NCI-H2227 (cell line): ENCODE measurements around the gene TMED10.

Source experiments
- DNase-seq: peaks from one replicate; lab custom pipeline; 2025; ENCODE audit not compliant: unreplicated experiment; lab: John Stamatoyannopoulos, UW

The TMED10 gene

DNA sequence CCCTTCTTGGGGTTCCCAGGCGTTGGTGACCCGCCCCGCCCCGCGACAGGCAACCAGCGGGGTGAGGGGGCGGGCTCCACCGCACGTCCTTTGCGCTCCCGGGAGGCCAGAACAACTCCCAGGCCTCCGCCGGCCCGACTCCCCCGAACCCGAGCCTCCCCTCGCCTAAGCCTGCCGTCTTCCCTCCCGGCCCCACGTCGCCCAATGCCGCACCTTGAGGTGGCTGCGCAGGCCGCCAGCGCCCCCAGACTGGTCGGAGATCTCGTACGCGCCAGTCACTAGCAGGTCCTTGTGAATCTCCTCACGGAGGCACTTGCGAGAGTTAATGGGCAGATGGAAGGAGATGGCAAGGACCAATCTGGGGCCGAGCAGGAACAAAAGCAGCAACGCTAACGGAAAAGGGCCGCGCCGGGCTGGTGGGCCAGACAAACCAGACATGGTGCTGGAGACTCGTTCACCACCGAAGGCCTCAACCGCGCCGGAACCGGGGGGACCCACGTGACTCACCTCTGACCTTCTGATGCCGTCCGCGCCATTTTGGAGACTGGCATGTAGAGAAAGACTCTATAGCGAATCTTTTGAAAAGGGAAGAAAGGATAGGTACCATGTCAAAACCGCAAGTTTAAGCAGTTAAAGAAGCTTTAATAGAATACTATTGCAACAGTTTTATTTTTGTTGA, at the start of gene TMED10:
TSS of gene TMED10 (minus strand) at position 471 of the 679 bp plus-strand sequence. CDS start at position 438, 33 bp downstream.
- peak; percentile 93 for DNase-seq

GRCh38 chr14:75224561-75224960, 48.1 kb upstream of the TMED10 start:
- no peak for DNase-seq

DNA sequence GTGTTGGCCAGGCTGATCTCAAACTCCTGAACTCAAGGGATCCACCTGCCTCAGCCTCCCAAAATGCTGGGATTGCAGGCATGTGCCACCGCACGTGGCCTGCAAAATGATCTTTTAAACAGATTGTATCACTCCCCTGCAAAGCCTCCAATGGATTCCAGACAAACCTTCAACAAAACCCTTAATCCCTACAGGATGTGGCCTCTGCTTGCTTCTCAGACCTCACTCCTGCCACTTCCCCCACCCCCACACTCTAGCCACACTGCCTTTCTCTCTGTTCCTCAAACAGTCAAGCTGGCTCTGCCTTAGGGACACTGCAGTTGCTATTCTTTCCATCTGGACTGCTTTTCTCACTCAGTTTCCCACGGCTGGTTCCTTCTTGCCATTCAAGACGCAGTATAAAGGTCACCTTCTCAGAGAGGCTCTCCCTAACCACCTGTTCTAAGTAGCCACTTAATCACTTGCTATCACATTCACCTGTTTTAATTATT, 47.3 kb upstream of the TMED10 start:
- DNase-seq: no peak

GRCh38 chr14:75222208-75222701, 45.8 kb upstream of the TMED10 start:
- no peak for DNase-seq

DNA sequence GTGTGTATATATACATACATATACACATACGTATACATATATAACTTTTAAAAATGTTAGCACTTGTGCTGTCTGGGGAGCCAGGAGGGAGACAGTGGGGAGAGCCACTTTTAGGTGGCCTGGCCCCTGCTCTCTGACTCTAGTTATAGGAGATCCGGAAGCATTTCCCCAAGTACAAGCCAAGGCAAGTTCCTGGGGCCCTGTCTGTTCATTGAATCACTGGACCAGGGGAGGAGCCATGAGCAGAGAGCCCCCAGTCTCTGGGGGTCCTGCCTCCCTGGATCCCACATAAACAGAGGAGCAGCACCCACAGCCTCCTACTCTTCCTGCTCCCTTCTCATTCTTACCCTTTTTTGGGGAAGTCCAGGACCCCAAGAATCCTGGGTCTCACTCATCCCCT, 45.4 kb upstream of the TMED10 start:
- DNase-seq: no peak

GRCh38 chr14:75220156-75220555, 43.7 kb upstream of the TMED10 start:
- DNase-seq: no peak

DNA sequence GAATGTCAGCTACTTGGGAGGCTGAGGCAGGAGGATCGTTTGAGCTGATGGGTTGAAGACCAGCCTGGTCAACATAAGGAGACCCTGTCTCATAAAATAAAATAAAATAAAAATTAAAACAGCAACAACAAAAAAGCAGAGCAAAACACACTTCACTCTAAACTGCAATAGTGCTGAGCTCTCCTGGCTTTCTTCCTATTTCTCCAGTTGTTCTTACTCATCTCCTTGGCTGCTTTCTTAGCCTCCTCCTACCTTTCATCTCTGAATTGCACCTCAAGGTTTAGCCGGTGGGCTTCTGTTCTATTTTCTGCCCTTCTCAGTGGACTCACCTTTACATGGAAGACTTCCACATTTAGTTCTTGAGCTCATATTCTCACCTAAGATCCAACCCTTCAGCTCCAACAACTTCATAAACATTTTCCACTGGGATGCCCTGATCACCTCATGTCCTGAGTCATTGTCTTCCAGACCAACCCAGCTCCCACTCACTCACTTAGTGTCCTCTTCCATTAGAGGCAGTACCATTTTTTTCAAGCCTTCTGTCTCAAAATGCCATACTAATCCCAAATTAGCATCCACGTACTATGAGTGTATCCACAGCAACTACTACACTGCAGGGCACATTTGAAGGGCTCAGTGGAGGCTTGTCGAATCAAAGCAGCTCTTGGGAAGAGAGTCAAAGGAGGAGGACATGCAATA, 41.2 kb upstream of the TMED10 start:
- DNase-seq: no peak

- no peak for DNase-seq
These were observed 40.1 kb upstream of the TMED10 start for GRCh38 chr14:75216427-75217006.

DNA sequence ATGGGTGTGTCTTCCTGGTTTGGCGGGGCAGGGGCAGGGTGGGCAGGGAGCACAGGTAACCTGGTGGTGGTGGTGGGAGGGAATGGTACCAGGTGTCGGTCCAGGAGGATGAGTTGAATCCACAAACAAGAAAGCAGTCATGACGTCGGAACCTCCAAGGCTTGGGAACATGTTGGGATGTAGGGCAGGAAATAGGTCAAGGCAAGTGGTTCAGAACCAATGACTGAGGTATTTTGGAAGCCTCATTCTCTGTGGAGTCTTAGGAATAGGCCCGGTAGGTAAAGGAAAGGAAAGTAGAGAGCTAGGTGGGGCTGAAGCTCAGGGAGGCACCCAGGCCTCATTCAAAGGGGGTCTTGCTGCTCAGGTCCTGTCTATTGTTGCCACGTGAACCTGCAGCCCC, 39.1 kb upstream of the TMED10 start:
- DNase-seq: no peak

DNA sequence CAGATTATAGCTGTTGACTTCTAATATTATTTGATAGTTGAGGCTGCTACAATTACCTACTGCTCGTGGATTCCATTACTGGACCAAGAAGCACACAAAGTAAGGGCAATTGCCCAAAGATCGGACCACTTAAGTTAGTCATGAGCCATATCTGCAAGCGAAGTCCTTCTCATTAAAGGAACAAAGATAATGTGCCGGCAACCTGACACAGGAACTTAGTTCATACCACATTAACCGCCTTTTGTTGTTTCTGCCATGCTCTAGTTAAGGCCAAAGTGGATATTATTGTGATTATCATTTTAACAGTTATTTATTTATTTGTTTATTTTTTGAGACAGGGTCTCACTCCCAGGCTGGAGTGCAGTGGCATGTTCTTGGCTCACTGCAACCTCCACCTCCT, 38.1 kb upstream of the TMED10 start:
- no peak for DNase-seq

DNA sequence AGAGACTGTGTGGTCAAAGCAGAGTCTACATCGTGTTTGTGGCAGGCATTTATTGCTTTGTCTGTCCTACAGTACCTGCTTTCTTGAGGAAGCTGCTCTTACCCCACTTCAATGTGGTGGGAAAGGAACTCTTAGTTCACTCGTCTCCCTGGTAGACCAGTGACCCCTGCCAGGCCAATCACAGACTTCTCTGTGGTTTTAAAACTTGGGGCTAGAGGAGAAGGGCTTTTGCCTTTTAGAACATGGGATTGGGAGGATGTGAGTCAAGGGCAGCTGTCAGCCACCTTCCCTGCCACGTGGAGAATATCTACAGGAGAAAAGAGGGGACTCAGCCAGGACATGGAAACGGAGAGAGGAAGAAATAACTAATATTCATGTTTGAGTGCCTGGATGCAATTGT, 36.8 kb upstream of the TMED10 start:
- no peak for DNase-seq

GRCh38 chr14:75208843-75209242, 32.4 kb upstream of the TMED10 start:
- DNase-seq: no peak

- no peak for DNase-seq
These were observed 29.8 kb upstream of the TMED10 start for GRCh38 chr14:75206190-75206589.

DNA sequence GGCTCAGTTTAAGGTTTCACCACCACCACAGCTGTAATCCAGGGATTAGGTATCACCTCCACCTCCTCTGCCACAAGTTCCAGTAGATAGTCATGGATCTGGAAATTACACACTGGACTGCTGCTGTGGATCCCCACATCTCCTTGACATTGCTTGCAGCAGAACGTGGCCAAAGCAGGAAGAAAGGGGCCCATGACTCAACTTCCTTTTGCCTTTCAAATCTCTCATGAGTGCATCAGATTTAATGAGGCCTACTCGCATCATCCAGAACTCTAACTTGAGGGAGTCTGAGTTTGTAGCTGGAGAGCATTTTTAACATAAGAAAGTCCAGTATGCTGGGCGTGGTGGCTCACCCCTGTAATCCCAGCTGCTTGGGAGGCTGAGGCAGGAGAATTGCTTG, 29.2 kb upstream of the TMED10 start:
- DNase-seq: no peak

DNA sequence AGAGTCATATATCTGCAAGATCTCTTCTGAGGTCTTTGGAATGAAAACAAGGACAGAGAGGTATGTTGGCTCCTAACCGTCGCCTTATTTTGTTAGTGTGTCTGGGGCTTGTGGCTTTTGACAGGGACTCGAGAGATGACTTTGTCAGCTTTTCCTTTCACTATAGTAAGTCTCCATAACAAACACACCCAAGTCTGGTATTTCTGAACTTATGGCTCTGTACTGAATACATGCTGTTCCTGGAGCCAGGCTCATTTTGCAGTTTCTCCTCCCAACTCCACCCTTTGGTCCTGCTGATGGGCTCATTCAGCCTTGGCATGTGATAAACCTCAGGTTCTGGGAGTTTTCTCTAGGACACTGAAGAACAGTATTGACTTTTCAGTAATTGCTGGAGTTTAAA, 27.7 kb upstream of the TMED10 start:
- DNase-seq: no peak

- no peak for DNase-seq
These were observed 26.2 kb upstream of the TMED10 start for GRCh38 chr14:75202657-75203056.

DNA sequence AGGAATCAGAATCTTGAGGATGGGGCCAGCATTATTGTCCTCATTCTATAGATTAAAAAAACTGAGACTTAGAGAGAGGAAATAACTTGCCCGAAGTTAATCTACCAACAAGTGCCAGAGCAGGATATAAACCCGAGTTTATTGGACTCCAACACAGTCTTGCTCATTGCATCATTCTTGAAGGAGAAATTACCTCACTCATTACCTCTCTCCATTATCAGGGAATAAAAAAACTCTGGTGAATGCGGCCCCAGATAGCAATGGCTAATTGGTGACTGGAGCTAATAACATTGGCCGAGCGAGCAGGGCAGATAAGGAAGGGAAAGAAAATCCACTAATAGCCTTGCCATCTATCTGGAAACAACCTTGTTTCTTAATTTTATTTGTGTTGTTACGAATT, 24.7 kb upstream of the TMED10 start:
- no peak for DNase-seq

GRCh38 chr14:75200451-75200850, 24.0 kb upstream of the TMED10 start:
- no peak for DNase-seq

GRCh38 chr14:75198291-75198933, 22.0 kb upstream of the TMED10 start:
- no peak for DNase-seq

DNA sequence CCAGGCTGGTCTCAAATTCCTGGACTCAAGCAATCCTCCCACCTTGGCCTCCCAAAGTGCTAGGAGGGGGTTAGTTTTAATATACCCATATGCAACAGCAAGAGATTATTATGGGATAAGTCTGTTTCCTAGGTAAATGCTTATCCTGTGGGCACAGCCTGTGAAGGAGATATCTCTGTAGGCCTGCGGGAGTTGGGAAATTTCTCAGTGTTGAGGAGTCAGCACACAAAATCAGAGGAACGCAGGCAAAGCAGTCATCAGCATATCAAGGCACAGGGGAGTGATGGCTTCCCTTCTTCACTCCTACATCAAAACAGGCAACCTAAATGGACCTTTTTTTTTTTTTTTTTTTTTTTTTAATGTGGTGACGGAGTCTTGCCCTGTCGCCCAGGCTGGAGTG, 20.9 kb upstream of the TMED10 start:
- no peak for DNase-seq

GRCh38 chr14:75196468-75196867, 20.1 kb upstream of the TMED10 start:
- DNase-seq: no peak

- DNase-seq: no peak
These were observed 19.7 kb upstream of the TMED10 start for GRCh38 chr14:75196064-75196463.
